Breast epithelium (tissue), 3 donors: ENCODE measurements around the gene BORCS6.

ENCODE experiments used
- POLR2A ChIP-seq: fragments of 450-650 bp; IDR thresholded peaks from one replicate; pipeline ENCODE4 v1.6.1; 2016; ENCODE audit warnings: antibody characterized with exemption, mild to moderate bottlenecking, moderate library complexity
- POLR2AphosphoS5 ChIP-seq, 3 donors: sonication (generic); formaldehyde crosslinking; IDR thresholded peaks; one replicate each; pipeline ENCODE4 v1.6.1; 2017; ENCODE audit warnings: antibody characterized with exemption in 3 of 3
- TF ChIP-seq, protein P1 (sequence below), 3 donors: fragments of 450-650 bp; IDR thresholded peaks; one replicate each; pipeline ENCODE4 v1.5.1; 2016 to 2017; ENCODE audit warnings: antibody characterized with exemption in 3 of 3, mild to moderate bottlenecking in 3 of 3, moderate library complexity in 3 of 3

DNA sequence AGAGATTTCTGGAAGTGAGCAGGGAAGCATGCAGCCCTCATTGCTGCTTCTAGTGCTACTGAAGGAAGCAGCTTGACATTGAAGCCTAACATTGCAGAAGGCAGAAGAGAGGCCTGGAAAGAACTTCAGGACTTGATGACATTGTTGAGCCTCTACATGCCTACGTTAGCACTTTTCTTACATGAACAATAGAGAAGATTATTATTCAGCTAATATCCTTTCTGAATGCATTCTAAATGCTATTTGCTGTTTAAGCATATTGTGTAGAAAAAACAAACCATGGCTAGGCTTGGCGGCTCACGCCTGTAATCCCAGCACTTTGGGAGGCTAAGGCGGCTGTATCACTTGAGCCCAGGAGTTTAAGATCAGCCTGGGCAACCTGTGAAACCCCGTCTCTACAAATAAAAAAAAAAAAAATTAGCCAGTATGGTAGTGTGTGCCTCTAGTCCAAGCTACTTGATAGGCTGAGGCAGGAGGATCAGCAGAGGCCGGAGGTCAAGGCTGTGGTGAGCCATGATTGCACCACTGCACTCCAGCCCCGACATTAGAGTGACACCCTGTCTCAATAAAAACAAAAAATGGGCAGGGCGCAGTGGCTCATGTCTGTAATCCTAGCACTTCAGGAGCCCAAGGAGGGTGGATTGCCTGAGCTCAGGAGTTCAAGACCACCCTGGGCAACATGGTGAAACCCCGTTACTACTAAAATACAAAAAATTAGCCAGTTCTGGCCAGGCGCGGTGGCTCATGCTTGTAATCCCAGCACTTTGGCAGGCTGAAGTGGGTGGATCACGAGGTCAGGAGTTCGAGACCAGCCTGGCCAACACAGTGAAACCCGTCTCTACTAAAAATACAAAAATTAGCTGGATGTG, 22.6 kb upstream of the BORCS6 start:
- TF ChIP-seq POLR2A (no peak), POLR2AphosphoS5 (IDR thresholded peaks at IDR 0.05) (no peak)
- TF ChIP-seq, protein P1, sequence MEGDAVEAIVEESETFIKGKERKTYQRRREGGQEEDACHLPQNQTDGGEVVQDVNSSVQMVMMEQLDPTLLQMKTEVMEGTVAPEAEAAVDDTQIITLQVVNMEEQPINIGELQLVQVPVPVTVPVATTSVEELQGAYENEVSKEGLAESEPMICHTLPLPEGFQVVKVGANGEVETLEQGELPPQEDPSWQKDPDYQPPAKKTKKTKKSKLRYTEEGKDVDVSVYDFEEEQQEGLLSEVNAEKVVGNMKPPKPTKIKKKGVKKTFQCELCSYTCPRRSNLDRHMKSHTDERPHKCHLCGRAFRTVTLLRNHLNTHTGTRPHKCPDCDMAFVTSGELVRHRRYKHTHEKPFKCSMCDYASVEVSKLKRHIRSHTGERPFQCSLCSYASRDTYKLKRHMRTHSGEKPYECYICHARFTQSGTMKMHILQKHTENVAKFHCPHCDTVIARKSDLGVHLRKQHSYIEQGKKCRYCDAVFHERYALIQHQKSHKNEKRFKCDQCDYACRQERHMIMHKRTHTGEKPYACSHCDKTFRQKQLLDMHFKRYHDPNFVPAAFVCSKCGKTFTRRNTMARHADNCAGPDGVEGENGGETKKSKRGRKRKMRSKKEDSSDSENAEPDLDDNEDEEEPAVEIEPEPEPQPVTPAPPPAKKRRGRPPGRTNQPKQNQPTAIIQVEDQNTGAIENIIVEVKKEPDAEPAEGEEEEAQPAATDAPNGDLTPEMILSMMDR (IDR thresholded peaks at IDR 0.05): no peak
